GM18858 (cell line): ENCODE results near the gene KIF1A.

ENCODE experiments used
- ATAC-seq: cut with Tn5 transposase; IDR thresholded peaks from one replicate; pipeline ENCODE4 v1.9.1; 2021; ENCODE audit not compliant: unreplicated experiment

The KIF1A gene

DNA sequence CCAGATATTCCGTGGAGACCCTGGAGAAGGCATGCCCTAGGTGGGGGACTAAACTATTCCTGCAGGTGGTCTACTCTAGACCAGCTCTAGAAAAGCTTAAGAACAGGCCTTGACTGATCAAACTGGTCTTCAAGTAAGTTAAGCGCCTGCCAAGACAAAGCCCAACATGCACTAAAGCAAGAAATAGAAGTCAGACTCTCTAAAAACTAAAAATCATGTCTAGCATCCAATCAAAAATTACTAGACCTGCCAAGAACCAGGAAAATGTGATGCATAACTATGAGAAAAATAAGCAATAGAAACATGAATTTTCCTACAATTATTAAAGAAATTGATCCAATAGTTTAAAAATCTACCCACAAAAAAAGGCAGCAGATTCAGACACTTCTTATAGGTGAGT lies 13.6 kb downstream of the KIF1A start:
- no peak for ATAC-seq

DNA sequence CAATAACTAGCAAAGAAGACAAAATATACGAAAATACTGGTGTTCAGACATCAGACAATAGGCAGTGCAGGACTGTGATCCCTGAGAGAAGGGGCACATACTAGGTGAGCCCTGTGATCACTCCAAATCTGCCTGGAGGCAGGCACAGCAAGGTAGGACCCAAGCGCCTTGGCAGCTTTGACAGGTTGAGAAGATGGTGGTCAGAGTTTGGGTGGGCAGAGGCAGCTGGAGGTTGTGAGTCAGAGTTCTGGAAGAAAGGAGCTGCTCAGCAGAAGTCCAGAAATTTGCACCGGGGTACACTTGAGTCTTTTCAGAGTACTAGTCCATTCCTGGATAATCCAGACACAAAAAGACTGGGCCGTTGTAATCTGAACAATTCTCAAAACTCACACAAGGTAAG lies 14.0 kb downstream of the KIF1A start:
- ATAC-seq = no peak

DNA sequence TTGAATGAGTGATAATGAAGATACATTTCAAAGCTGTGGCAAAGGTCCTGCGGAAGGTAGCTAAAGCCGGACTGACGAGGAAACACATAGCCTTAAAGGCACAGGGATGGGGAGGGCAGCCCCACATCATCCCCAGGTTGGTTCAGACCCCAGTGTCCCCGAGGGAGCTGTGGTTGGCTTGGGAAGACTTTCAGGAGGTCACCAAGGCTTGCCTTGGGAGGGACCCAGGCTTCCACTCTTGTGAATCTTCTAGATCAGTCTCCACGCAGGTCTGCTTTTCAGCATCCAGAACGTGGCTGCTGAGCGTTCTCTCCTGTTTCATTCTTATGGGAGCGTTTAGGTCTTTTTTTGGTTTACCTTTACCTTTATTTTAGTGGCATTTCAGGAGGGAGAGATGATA lies 16.8 kb downstream of the KIF1A start:
- ATAC-seq = no peak

DNA sequence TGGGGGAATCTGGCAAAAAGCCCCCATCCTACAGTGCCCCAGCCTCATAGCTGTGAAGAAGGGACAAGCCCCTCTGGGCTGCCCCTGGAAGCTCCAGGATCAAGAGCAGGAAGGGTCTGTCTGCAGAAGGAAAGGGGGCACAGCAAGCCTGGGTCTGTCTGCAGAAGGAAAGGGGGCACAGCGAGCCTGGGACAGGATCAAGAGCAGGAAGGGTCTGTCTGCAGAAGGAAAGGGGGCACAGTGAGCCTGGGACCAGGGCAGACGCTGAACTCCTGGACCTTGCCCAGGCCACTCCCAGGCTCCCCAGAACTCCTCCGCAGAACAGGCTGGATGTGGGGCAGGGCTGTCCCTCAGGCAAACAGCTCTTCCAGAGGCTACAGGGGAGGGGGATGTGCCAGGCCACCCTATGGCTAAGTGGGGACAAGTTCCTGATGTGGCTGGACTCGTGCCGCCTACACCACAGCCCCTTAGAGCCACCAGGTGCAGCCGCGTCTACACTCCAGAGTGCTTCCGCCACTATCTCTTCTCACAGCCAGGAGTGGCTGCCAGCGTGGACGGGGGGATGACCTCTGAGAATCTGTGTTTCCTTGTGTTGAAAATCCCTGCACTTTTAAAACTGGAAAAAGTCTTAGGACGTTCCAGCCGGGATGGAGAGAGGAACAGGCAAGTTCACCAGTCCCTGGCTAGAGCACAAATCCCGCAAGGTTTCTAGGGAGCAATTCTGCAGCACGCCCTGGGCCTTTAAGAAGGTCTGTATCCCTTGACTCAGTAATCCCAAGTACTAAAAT lies 20.8 kb downstream of the KIF1A start:
- no peak for ATAC-seq

DNA sequence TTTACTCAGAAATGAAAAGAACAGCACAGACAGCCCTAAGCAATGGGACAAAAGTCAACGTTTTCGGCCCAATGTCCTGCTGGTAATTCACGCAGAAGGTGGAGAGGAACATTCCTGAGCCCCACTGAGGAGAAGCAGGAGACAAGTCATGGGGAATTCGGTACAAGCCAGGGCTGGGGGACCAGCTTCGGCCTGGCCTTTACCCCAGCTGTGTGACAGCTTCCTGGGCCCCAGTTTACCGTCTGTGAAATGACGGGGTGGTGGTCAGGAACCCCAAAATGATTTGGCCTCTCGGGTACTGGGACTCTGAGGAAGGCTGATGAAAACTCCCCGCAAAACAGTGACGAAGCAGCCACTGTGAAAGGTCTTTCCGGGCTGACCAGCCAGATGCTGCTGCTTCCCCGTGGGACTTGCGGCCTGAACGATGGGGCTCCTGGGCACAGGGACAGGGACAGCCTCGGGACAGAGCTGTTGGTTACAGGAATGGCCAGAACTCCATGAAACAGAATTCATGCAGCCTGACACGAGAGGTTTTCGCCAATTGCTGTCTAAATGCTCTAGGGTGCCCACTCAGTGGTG lies 21.6 kb downstream of the KIF1A start:
- ATAC-seq = no peak

DNA sequence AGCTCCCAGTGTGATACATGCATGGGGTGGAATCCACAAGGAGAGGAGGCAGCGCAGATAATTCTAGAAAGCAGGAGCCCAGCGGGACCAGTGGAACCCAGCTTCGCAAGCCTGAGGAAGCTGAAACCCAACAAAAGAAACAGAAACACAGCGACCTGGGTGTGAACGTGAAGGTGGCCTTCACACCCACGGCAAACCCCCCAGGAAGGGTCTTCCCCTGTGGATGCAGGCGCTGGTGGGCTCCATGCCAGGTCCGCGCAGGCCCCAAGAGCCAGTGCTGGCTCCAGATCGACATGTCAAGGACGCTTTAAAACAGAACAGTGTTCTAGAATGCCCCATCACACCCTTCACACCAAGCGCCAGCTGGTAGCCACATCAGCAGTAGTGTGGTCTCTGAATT lies 22.1 kb downstream of the KIF1A start:
- no peak for ATAC-seq

DNA sequence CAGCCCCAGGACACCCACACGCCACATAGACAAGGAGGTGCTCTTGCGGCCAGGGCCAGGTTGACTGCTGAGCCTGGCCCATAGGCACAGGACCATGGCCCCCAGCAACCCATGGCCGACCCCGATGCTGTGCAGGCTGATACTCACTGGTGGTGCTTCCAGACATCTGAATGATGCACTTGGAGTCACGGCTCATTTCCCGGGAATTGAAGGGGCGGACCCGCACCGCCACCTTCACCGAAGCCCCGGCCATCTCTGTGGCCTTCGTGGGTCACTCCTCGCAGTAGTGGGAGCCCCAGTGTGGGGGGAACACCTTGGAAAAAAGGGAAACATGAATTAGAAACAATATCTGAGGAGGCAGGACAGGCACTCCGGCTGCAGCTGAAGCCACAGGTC lies 22.5 kb downstream of the KIF1A start:
- ATAC-seq = no peak

DNA sequence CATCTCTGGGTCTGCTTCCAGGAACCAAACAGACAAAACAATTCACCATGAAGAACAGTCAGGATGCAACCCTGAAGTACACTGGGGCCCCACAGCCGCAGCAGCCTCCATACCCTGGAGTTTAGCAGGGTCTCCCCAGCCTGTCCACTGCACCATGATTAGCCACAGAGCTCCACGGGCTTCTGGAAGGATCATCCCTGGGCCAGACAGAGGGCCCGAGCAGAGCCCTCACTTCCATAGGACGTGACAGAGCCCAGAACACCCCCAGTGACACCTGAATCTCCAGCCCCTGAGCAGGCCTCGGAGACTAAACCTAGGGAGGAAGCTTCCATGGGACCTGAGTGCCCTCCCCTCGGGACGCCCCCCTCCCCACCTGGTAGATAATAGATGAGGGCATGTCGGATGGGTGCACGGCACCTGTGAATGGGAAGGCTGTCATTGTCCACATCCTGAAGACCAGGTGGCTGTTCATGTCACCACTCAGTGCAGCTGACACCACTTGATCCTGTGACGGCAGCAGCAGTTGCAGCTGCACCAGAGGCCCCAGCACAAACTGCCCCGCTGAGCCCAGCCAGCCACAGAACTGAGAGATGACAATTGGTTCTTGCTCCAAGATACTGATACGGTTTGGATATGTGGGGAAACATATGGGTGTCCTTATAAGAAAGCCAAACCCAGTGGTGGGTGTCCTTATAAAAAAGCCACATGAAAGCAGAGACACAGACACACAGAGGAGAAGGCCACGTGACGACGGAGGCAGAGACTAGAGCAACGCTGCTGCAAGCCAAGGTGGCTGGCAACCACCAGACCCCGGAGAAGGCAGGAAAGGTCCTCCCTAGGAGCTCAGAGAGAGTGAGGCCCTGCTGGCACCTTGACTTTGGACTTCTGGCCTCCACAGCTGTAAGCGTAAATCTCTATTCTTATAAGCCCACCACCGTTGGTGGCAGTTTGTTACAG lies 23.2 kb downstream of the KIF1A start:
- no peak for ATAC-seq

DNA sequence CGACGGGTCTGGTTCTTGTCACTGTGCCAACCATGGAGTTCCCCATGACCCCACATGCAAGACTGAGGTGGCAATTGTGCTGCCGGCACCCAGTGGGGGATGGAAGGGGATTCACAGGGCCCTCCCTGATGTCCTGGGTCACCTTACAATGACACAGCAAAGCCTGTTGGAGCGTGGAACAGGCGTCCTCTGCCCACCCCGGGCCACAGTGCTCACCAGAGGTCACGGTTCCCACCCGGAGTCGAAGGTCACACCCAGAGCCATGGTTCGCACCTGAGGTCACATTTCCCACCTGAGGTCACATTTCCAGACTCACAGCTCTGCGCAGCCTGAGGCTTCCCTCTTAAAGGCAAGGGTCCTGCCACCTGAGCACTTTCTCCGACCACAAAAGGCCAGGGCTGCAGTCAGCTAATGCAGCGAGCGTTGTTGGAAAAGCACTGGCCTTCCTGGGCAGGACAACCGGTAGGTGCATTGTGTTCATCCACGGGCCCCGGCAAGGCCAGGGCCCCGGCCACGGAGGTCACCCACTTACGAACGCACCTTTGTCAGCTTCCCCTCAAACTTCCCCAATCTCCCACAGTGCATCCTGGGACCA lies 24.0 kb downstream of the KIF1A start:
- ATAC-seq = no peak

DNA sequence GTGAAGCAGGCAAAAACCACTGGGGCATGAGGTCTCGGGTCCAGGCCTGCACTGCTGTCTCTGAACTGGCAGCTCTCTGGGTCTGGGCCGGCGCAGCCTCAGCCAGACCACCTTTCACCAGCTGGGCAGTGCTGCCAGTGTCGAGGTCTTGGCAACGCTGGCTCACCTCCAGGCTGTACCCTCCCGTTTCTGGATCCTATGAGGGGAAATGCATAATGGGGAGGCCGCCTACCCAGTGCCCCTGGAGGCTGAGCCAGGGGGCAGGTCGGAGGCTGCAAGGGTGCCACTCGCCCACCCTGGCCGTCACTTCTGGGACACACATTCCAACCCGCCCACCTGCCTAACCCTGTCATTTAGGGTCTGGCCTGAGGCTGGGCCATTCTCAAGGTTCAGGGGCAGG lies 24.6 kb downstream of the KIF1A start:
- no peak for ATAC-seq

DNA sequence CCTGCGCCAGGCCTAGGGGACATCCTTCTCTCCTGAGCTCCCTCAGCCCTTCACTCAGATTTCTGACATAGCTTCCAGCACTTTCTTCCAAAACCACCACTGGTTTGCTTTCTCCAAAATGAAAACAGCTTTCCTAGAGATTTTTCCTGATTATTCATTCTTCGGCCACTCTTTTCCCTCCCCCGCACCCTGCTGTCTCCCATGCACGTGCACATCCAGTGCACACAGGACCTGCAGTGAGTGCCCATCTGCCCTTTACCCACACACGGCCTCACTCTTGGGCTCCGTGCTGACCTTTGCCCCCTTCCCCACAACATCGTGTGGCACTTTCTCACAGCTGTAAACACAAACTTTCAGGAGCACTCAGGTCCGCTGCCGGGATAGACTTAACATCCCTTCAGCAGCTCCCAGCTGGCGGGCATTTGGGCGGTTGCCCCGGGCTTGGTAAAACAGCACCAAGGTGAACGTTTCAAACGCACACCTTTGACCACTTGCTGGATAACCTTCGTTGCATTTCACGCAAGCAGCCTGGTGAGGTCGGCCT lies 25.8 kb downstream of the KIF1A start:
- ATAC-seq = no peak

DNA sequence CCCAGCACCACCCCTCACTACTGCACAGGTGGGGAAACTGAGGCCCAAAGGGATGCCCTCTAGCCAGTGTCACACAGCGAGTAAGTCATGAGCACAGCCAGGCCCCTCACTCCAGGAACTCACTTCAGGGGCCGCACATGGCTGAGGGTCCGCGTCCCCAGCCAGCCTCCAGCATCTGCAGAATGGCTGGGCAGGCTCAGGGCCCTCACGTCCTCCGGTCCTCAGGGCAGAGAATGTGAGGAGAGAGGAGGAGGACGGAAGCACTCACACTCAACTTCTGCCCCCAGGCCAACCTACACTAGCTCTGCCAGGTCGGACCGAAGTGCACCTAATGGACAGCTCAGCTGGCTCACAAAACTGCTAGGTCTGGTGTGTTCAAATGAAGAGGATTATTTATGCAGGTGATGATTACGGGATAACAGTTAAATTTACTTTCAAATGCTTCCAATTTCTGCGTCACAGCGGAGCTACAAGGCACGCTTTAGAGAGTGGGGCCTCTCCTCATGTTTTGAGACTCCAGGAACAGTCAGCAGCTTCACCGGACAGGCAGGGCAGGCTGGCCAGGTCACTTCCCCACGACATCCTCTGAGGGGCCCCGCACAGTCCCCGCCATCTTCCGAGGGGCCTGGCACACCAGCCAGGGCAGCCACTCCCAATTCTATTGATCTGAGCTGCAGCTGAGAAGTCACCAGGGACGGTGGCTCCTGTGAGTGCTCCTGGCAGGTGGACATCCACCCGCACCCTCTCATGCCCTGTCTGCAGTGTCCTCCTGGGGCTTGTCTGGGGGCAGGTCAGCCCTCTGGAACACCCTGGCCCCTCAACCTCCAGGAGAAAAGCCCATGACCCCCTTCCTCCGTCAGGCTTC lies 26.5 kb downstream of the KIF1A start:
- ATAC-seq = no peak

DNA sequence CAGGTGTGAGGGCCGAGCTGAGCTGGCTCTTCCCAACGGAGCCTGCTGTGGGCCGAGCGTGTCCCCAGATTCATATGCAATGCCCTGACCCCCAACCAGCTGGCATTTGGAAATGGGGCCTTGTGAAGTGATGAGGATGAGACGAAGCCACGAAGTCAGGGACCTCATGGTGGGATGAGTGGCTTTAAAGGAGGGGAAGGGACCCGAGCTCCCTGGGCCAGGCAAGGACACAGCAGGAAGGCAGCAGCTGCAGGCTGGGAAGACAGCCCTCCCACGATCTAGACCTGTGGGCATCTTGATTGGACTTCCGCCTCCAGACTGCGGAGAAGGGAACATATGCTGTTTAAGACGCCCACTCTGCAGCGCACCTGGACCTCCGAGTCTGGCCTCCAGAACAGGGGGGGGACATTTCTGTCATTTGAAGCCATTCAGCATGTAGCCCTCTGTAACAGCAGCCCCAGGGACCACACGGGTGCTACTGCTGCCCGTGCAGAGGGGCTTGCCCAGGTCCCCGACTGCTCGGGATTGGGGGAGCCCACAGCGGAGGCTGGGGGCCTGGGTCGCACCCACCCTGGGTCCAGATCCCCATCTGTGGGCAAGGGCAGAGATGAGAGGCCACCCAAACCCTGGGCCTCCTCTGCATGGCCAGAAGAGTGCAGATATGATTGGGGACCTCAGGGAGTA lies 27.2 kb downstream of the KIF1A start:
- no peak for ATAC-seq

DNA sequence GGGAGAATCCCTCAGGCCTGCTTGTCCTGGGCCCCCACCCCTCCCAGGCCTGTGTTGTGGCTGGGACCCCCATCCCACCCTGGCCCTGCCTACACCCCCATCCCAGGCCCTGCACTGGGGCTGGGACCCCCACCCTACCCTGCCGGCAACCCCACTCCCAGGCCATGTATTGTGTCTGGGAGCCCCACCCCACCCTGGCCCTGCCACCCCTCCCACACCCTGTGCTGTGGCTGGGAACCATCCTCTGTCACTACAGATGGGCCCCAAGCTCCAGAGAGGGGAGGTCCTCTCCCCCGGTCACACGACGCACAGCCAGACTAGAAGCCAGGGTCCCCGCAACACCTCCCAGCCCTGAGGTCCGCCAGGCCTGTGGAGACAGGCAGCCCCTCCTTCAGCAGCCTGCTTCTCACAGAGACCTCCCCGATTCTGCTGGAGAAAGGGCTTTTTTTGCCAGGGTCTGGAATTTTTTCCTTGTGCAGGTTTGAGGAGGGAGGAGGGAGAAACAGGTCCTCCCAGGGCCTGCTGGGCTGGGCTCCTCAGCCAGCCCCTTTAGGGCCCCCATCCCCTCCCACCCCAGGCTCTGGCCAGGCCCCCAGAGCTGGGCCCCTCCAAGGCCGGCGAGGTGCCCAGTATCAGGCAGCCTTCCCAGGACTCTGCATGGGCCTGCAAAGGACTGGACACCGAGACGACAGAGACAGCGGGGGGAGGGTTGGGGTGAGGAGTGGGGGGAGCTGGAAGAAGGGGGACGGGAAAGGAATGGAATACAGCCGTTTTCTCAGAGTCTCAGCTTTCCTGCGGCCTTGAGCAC lies 28.0 kb downstream of the KIF1A start:
- ATAC-seq = no peak

DNA sequence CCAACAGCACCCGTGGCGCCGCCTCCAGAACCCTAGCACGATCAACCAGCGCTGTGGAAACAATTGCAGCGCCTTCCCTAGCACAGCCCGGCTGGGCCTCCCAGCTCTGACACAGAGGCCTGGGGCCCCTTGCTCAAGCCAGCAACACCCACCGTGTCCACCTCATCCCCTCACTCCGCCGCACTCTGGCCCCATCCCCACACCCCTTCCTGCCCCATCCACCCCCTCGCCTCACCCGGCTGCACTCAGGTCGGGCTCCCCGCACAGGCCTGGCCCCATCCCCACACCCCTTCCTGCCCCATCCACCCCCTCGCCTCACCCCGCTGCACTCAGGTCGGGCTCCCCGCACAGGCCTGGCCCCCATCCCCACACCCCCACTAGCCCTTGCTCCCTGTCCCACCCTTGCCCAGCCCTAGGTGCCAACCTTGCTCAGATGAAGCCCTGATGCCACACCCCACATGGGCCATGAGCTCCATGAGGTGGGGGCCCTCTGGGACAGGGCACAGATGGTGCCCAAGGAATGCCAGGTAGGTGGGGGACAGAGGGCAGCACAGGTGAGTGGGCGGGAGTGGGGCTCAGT lies 28.7 kb downstream of the KIF1A start:
- ATAC-seq = no peak

DNA sequence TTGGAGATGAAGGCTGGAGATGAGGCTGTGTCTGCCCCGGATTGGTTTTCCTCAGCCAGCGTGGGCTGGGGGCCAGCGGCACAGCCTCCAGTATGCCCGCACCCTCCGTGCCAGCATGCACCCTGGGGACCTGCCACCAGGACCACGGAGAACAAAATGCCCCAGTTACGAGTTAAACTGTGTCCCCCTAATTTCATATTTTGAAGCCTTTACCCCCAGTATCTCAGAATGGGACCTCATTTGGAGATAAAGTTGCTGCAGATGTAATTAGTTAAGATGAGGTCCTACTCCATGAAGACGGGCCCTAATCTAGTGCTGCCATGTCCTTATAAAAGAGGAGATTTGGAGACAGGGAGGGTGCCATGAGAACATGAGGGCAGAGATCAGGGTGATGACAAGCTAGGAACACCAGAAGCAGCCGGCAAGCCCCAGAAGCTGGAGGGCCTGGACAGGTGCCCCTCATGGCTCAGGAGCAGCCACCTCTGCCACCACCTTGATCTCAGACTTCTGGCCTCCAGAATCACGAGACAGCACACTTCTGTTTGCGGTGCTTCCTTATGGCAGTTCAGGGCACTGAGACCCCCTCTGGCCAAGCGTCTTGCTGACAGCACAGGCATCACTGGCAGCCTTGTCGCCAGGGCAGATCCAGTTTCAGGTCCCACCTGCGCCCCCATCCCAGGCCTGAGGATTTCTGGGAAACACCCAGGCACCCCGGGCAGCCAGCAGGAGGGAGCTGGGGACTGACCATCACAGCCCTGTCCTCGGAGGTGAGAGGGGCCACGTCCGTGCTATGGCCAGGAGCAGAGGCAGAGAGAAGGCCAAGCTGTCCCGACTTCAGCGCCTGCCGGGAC lies 29.4 kb downstream of the KIF1A start:
- no peak for ATAC-seq

DNA sequence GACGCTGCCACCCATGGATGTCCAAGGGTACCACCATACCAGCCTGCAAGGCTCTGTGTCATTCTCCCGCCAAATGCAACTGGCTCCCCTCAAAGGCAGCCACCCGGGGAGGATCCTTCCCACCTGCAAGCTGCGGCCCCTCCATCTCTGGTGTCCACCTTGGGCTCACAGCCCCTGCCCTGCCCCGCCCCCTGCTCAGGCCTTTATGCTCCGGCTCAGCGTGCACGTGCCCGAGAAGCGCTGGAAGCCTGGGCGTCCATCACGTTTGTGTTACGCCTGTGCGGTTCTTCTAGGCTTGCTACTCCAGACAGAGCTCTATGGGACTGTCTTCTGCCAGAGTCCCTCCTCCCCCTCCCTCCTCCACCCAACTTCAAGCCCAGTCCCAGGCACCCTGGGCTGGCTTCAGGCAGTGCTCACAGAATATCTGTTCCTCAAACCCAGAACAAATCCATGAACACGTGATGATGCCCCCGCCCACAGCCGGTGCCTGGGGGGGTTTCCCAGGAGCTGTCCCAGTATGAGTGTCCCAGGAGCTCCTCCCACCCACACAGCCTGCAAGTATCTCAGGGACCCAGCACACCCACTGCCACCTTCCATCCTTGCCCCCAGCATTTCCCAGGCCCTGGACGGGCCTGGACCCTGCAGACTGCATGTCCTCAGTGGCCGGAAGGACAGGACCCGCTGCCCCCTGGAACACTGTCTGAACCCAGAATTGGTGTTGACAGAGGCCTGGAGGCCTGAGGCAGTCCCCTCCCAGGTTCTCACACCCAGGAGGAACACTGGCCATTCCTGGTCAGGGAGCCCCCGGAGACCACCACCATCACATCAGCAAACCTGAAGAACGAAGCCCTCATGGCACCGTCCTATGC lies 30.3 kb downstream of the KIF1A start:
- ATAC-seq = no peak
